Measurements from ENCODE around the gene KLK13. TPM values are rescaled to one million over a fixed set of nuclear protein-coding genes. Genes with fewer than 3 reads are reported as not detected.

The KLK13 gene
- polyA plus RNA-seq, 2 of the 4 experiments (the other 2 are of a cell fraction), result not detected

DNA sequence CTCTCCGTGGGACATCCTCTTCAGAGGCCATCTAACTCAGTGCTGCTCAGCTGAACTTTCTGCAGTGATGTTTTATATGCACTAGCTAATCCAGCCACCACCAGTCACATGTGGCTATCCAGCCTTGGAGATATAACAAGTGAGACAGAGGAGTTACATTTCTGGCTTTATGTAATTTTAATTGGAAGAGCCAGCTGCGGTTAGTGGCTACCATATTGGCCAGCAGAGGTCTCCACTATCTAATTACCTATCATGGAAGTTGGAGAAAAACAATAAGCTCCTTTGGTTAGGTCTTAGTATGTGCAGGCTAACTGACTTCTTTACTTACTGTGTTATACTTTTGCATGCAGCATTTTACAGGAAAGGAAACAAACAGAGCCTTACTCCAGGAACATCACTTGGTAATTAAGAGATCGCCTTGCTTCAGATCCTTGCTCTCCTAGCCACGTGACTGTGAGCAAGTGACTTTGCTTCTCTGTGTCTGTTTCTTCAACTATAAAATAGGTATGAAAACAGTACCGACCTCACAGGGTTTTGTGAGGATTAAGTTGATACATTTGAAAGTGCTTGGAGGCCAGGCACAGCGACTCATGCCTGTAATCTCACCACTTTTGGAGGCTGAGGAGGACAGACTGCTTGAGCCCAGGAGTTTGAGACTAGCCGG, 43.8 kb downstream of the KLK13 start:
- Histone ChIP-seq H3K9me3 (no peaks in the 10 kb centered on the region), H3K4me3 (no peak overlapping the region), H3K4me2 (peak overlapping the region; percentile 21), H3K27ac (no peak overlapping the region), H3K4me1 (peaks cover 23% of the 10 kb centered on the region)
- ATAC-seq (peak; percentile 26 to 49; a peak in 5 of 6 replicates), DNase-seq (ENCODE audit: low read depth in 1 of 2, low spot score in 1 of 2) (peak; percentile 64 to 70), FAIRE-seq (peak; percentile 65)
- POLR2A ChIA-PET, result interaction anchor here (0.7 kb wide), 1 partner anchor 75 kb away, joined by 3 read pairs; no protein-coding TSS in a partner anchor
- TF ChIP-seq POLR2AphosphoS2 (conservative IDR thresholded peaks at IDR 0.05; ENCODE audit: low read length), result no peak
- no peak for TF ChIP-seq SREBF2 (IDR thresholded peaks at IDR 0.05)
- peak; percentile 86 for TF ChIP-seq SMC3 (IDR thresholded peaks at IDR 0.05)
- TF ChIP-seq, protein P1, sequence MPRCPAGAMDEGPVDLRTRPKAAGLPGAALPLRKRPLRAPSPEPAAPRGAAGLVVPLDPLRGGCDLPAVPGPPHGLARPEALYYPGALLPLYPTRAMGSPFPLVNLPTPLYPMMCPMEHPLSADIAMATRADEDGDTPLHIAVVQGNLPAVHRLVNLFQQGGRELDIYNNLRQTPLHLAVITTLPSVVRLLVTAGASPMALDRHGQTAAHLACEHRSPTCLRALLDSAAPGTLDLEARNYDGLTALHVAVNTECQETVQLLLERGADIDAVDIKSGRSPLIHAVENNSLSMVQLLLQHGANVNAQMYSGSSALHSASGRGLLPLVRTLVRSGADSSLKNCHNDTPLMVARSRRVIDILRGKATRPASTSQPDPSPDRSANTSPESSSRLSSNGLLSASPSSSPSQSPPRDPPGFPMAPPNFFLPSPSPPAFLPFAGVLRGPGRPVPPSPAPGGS (IDR thresholded peaks at IDR 0.05), result no peak
- TF ChIP-seq HEYL (CRISPR knock-in tag; IDR thresholded peaks at IDR 0.05), result no peak
- TF ChIP-seq CHD2 (IDR thresholded peaks at IDR 0.05; ENCODE audit: low read length, partially characterized antibody), result no peak
- TF ChIP-seq, protein P2, sequence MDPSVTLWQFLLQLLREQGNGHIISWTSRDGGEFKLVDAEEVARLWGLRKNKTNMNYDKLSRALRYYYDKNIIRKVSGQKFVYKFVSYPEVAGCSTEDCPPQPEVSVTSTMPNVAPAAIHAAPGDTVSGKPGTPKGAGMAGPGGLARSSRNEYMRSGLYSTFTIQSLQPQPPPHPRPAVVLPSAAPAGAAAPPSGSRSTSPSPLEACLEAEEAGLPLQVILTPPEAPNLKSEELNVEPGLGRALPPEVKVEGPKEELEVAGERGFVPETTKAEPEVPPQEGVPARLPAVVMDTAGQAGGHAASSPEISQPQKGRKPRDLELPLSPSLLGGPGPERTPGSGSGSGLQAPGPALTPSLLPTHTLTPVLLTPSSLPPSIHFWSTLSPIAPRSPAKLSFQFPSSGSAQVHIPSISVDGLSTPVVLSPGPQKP (IDR thresholded peaks at IDR 0.05; ENCODE audit: low read depth, low read length), result no peak
- no peak for TF ChIP-seq CBX2 (IDR thresholded peaks at IDR 0.05; ENCODE audit: borderline replicate concordance, low read depth)
- TF ChIP-seq RCOR1 (IDR thresholded peaks at IDR 0.05; ENCODE audit: low read depth, low read length), result no peak
- TF ChIP-seq ZNF302 (CRISPR knock-in tag; IDR thresholded peaks at IDR 0.05), result no peak
- TF ChIP-seq FOSL2 (IDR thresholded peaks at IDR 0.05), result no peak
- TF ChIP-seq FOSL2 (CRISPR knock-in tag; IDR thresholded peaks at IDR 0.05), result no peak
- no peak for TF ChIP-seq EHMT2 (IDR thresholded peaks at IDR 0.05; ENCODE audit: low read depth)
- TF ChIP-seq CBX8 (IDR thresholded peaks at IDR 0.05), result no peak
- no peak for TF ChIP-seq RARB (CRISPR knock-in tag; IDR thresholded peaks at IDR 0.05)
- TF ChIP-seq, protein P3, sequence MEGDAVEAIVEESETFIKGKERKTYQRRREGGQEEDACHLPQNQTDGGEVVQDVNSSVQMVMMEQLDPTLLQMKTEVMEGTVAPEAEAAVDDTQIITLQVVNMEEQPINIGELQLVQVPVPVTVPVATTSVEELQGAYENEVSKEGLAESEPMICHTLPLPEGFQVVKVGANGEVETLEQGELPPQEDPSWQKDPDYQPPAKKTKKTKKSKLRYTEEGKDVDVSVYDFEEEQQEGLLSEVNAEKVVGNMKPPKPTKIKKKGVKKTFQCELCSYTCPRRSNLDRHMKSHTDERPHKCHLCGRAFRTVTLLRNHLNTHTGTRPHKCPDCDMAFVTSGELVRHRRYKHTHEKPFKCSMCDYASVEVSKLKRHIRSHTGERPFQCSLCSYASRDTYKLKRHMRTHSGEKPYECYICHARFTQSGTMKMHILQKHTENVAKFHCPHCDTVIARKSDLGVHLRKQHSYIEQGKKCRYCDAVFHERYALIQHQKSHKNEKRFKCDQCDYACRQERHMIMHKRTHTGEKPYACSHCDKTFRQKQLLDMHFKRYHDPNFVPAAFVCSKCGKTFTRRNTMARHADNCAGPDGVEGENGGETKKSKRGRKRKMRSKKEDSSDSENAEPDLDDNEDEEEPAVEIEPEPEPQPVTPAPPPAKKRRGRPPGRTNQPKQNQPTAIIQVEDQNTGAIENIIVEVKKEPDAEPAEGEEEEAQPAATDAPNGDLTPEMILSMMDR (IDR thresholded peaks at IDR 0.05), result peak; percentile 95
- no peak for TF ChIP-seq NR3C1 (IDR thresholded peaks at IDR 0.05)
- TF ChIP-seq, protein P4, sequence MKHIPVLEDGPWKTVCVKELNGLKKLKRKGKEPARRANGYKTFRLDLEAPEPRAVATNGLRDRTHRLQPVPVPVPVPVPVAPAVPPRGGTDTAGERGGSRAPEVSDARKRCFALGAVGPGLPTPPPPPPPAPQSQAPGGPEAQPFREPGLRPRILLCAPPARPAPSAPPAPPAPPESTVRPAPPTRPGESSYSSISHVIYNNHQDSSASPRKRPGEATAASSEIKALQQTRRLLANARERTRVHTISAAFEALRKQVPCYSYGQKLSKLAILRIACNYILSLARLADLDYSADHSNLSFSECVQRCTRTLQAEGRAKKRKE (CRISPR knock-in tag; IDR thresholded peaks at IDR 0.05; ENCODE audit: low read depth), result no peak
- TF ChIP-seq KDM1A (IDR thresholded peaks at IDR 0.05; ENCODE audit: low read depth), result no peak
- 0 out of 2 replicates have a peak, but pooled peaks have one; percentile 4 for TF ChIP-seq ZC3H11A (IDR thresholded peaks at IDR 0.05)
- TF ChIP-seq RAD21 (conservative IDR thresholded peaks at IDR 0.05 in 1 of 2, IDR thresholded peaks at IDR 0.05 in 1 of 2), result peak; percentile 60 to 62
- TF ChIP-seq HOXB5 (CRISPR knock-in tag; IDR thresholded peaks at IDR 0.05), result no peak
- TF ChIP-seq ESRRA (IDR thresholded peaks at IDR 0.05; ENCODE audit: borderline replicate concordance, low read length), result no peak
- TF ChIP-seq, protein P5, sequence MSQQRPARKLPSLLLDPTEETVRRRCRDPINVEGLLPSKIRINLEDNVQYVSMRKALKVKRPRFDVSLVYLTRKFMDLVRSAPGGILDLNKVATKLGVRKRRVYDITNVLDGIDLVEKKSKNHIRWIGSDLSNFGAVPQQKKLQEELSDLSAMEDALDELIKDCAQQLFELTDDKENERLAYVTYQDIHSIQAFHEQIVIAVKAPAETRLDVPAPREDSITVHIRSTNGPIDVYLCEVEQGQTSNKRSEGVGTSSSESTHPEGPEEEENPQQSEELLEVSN (IDR thresholded peaks at IDR 0.05; ENCODE audit: borderline replicate concordance, low read depth), result no peak
- TF ChIP-seq HDAC2 (IDR thresholded peaks at IDR 0.05), result no peak
- no peak for TF ChIP-seq TP53 (CRISPR knock-in tag; IDR thresholded peaks at IDR 0.05)
- TF ChIP-seq EHF (CRISPR knock-in tag; IDR thresholded peaks at IDR 0.05), result no peak
- no peak for TF ChIP-seq GATA3 (IDR thresholded peaks at IDR 0.05; ENCODE audit: borderline replicate concordance)
- TF ChIP-seq HOXA7 (CRISPR knock-in tag; IDR thresholded peaks at IDR 0.05), result no peak
- no peak for TF ChIP-seq HOXB13 (CRISPR knock-in tag; IDR thresholded peaks at IDR 0.05; ENCODE audit: low read depth)
- no peak for TF ChIP-seq KDM5A (IDR thresholded peaks at IDR 0.05)
- no peak for TF ChIP-seq FOXS1 (CRISPR knock-in tag; IDR thresholded peaks at IDR 0.05)
- TF ChIP-seq, protein P6, sequence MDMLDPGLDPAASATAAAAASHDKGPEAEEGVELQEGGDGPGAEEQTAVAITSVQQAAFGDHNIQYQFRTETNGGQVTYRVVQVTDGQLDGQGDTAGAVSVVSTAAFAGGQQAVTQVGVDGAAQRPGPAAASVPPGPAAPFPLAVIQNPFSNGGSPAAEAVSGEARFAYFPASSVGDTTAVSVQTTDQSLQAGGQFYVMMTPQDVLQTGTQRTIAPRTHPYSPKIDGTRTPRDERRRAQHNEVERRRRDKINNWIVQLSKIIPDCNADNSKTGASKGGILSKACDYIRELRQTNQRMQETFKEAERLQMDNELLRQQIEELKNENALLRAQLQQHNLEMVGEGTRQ (IDR thresholded peaks at IDR 0.05), result peak; percentile 53
- TF ChIP-seq JUN (IDR thresholded peaks at IDR 0.05), result no peak
- CTCF ChIA-PET, result interaction anchor here (0.7 to 8.8 kb wide), 59 partner anchors 8 to 673 kb away, joined by 3 to 147 read pairs (median 4); partner anchors contain the start of genes KLK12 and KLK13
- WGBS (ENCODE audit: missing lambda C conversion rate), result 22% methylated on average over 7 of the region's 7 CpGs

Measured in A549 (cell line).